ENCODE results near the gene ANKFY1. TPM values are rescaled to one million over a fixed set of nuclear protein-coding genes. Genes with fewer than 3 reads are reported as not detected.

Gene ANKFY1
- total and polyA plus RNA-seq, 11 donors: 9.4 to 44.9 (median 23.9) TPM

DNA sequence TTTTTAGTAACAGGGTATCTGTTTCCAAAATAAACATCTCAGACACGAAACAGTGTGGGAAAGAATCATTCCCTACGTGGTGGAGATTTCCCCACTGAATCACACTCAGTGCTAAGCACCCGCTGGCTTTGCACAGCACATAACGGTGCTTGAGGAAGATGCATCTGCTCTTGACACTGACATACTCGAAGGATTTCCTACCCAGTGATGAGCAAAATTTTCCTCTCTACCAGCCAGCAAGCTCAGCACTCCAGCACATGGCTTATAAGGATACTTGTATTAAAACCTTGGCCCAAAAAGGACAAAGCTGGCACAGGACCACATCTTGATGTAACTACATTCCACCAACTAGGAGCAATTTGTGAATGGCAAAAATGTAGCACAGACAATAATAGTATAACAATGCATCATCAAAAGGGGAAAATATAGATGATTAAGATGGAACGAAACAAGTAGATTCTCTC is 59.0 kb downstream of the ANKFY1 start:
- 28 to 55% (median 36%) methylated on average over 6 of the region's 6 CpGs for WGBS, 4 donors
- H3K36me3 ChIP-seq: peaks cover 2 to 86% (median 66%) of the 10 kb centered on the region in 9 donors
- H3K4me3 ChIP-seq: no peak overlapping the region
- no peaks in the 10 kb centered on the region for H3K9me3 ChIP-seq
- H3K27ac ChIP-seq: peak overlapping the region in 7 of 12 donors; percentile 8 to 77 (median 53)
- ATAC-seq (peak in 3 of 4 donors; percentile 43 to 86 (median 77)), DNase-seq (peak in 2 of 5 donors; percentile 18 to 49)
- intact Hi-C loops (cut with DNase I): loop anchor here in 3 of 10 donors (5.0 to 10.0 kb wide), 2 partner anchors 60 to 208 kb away; partner anchors contain the start of genes CYB5D2 (in 1 of the 3) and ZZEF1 (in 1 of the 3)
- no peaks in the 10 kb centered on the region for H3K27me3 ChIP-seq
- TF ChIP-seq, protein P1, sequence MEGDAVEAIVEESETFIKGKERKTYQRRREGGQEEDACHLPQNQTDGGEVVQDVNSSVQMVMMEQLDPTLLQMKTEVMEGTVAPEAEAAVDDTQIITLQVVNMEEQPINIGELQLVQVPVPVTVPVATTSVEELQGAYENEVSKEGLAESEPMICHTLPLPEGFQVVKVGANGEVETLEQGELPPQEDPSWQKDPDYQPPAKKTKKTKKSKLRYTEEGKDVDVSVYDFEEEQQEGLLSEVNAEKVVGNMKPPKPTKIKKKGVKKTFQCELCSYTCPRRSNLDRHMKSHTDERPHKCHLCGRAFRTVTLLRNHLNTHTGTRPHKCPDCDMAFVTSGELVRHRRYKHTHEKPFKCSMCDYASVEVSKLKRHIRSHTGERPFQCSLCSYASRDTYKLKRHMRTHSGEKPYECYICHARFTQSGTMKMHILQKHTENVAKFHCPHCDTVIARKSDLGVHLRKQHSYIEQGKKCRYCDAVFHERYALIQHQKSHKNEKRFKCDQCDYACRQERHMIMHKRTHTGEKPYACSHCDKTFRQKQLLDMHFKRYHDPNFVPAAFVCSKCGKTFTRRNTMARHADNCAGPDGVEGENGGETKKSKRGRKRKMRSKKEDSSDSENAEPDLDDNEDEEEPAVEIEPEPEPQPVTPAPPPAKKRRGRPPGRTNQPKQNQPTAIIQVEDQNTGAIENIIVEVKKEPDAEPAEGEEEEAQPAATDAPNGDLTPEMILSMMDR (IDR thresholded peaks at IDR 0.05): no peak
- no peak for TF ChIP-seq POLR2A (IDR thresholded peaks at IDR 0.05)
- peaks cover 0 to 28% (median 10%) of the 10 kb centered on the region in 12 donors for H3K4me1 ChIP-seq

DNA sequence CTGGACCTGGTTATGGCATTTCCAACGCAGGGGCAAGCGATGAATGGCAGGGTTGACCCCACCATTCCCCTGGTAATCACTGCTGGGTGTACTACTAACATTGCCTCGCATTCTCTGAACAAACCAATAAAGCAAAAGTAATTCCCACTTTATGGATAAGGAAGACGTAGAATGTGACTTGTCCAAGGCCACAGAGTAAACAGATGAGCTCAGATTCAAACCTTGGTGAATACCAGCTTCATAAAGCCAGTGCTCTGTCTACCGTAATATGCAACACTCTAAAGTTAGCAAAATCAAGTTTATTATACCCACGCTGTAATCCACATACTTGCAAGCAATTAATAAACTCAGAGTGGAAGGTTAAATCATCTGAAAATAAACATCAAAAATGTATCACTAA is 59.6 kb downstream of the ANKFY1 start:
- no peaks in the 10 kb centered on the region for H3K27me3 ChIP-seq
- peak overlapping the region in 8 of 12 donors; percentile 2 to 77 (median 34) for H3K27ac ChIP-seq
- H3K36me3 ChIP-seq: peaks cover 2 to 86% (median 60%) of the 10 kb centered on the region in 9 donors
- 79 to 88% (median 82%) methylated on average over 6 of the region's 6 CpGs for WGBS, 4 donors
- H3K4me1 ChIP-seq: peaks cover 0 to 28% (median 10%) of the 10 kb centered on the region in 12 donors
- no peaks in the 10 kb centered on the region for H3K9me3 ChIP-seq
- H3K4me3 ChIP-seq: no peak overlapping the region
- DNase-seq (no peak), ATAC-seq (no peak)
- intact Hi-C loops (cut with DNase I): loop anchor here in 3 of 10 donors (5.0 to 10.0 kb wide), 2 partner anchors 59 to 208 kb away; partner anchors contain the start of genes CYB5D2 (in 1 of the 3) and ZZEF1 (in 1 of the 3)
- TF ChIP-seq, protein P1 (IDR thresholded peaks at IDR 0.05): no peak
- TF ChIP-seq POLR2A (IDR thresholded peaks at IDR 0.05): no peak

DNA sequence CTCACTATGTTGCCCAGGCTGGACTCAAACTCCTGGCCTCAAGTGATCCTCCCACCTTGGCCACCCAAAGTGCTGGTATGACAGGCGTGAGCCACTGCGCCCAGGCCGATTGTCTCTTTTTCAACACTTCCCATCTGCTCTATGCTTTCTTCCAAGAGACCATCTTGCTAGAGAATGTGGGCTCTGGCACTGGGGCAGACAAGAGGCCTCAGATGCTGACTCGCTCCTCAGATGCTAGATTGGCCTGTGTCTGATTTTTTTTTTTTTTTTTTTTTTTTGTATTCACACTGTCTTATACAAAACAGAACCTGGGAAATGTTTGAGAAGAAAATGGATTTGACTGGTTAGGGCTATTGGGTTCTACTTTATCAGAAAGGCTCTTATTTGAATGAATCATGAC is 62.6 kb downstream of the ANKFY1 start:
- no peaks in the 10 kb centered on the region for H3K27me3 ChIP-seq
- H3K27ac ChIP-seq: no peak overlapping the region
- H3K4me3 ChIP-seq: no peak overlapping the region
- H3K9me3 ChIP-seq: no peaks in the 10 kb centered on the region
- ATAC-seq (no peak), DNase-seq (no peak)
- 93 to 100% (median 96%) methylated on average over 4 of the region's 4 CpGs for WGBS, 4 donors
- peaks cover 0 to 15% (median 10%) of the 10 kb centered on the region in 12 donors for H3K4me1 ChIP-seq
- no peak for TF ChIP-seq POLR2A (IDR thresholded peaks at IDR 0.05)
- TF ChIP-seq, protein P1 (IDR thresholded peaks at IDR 0.05): no peak
- peaks cover 2 to 86% (median 51%) of the 10 kb centered on the region in 9 donors for H3K36me3 ChIP-seq
- intact Hi-C loops (cut with DNase I): loop anchor here in 3 of 10 donors (5.0 to 10.0 kb wide), 2 partner anchors 56 to 211 kb away; partner anchors contain the start of genes CYB5D2 (in 1 of the 3) and ZZEF1 (in 1 of the 3)

DNA sequence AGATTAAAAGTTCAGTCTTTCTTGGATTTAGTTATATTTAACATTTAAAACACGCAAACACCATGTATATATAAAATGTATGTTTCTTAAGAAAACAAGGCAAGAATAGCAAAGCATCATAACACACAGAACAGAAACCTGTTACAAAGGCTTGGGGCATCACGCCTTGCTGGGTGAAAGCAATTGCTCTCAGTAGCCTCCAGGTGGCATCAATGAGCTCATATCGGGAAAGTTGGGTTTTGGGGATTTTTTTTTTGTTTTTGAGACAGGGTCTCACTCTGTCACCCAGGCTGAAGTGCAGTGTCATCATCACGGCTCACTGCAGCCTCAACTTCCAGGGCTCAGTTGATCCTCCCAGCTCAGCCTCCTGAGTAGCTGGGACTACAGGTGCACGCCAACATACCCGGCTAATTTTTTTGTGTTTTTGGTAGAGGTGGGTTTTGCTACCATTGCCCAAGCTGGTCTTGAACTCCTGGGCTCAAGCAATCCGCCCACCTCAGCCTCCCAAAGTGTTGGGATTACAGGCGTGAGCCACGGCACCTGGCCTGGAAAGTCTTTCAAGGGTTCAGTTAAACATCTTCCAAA is 63.9 kb downstream of the ANKFY1 start:
- TF ChIP-seq POLR2A (IDR thresholded peaks at IDR 0.05): no peak
- TF ChIP-seq, protein P1 (IDR thresholded peaks at IDR 0.05): peak; percentile 54 to 74 (median 66)
- no peak overlapping the region for H3K4me3 ChIP-seq
- 65 to 74% (median 71%) methylated on average over 9 of the region's 9 CpGs for WGBS, 4 donors
- peak in 1 of 4 donors; percentile 22 for ATAC-seq
- H3K4me1 ChIP-seq: peaks cover 0 to 14% (median 9%) of the 10 kb centered on the region in 12 donors
- peaks cover 2 to 84% (median 47%) of the 10 kb centered on the region in 9 donors for H3K36me3 ChIP-seq
- H3K27me3 ChIP-seq: no peaks in the 10 kb centered on the region
- H3K9me3 ChIP-seq: no peaks in the 10 kb centered on the region
- no peak overlapping the region for H3K27ac ChIP-seq
- DNase-seq: no peak
- intact Hi-C loops (cut with DNase I): loop anchor here in 4 of 10 donors (5.0 to 10.0 kb wide), 2 partner anchors 55 to 212 kb away; partner anchors contain the start of genes CYB5D2 (in 1 of the 4) and ZZEF1 (in 1 of the 4)
